Measurements from ENCODE around the gene DNAH1.

The DNAH1 gene

DNA sequence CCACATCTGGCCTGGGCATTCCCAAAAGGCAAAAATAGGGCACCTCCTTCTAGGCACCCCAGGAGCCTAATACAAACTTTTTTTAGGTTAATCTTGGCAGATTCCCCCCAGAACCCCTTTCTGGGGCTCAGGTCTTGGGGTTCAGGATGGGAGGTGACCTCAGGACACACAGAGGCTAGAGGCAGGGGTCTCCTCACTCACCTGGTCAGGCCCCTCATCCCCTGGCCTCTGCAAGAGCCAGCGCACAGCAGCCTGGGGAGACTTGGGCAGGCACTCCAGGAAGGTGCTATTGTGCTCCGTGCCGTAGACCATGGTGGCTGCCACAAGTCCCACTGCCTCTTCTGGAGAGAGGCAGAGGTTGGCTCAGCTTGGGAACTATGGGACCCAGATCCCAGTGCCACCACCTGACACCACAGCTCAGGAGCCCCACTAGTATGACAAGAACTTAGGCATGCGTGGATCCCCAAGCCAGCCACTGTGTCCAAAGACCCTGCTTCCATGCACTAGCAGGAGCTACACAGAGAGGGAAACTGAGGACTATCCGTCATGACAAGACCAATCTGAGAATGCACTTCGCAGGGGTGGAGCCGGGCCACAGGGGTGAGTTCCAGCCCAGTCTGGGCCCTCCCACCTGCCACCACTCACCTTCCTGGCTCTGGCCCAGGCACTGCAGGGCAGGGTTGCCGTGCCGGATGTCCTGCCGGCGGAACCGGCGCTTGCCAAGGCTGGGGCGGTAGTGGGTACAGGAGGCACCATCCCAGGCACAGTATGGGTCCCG is 121.4 kb downstream of the DNAH1 start:
- DNase-seq = peak; percentile 23

DNA sequence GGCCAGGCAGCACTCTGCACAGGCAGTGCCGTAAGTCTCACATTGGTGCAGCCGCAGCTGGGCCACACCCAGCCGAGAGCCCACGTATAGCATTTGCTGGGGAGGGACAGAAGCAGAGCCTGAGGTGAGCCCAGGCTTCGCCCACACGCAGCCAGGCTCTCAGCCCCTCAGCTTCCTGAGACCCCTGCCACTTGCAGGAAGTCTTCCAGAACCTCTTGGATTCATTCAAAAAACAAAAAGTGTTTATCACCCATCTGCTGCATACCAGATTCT is 121.9 kb downstream of the DNAH1 start:
- no peak for DNase-seq

DNA sequence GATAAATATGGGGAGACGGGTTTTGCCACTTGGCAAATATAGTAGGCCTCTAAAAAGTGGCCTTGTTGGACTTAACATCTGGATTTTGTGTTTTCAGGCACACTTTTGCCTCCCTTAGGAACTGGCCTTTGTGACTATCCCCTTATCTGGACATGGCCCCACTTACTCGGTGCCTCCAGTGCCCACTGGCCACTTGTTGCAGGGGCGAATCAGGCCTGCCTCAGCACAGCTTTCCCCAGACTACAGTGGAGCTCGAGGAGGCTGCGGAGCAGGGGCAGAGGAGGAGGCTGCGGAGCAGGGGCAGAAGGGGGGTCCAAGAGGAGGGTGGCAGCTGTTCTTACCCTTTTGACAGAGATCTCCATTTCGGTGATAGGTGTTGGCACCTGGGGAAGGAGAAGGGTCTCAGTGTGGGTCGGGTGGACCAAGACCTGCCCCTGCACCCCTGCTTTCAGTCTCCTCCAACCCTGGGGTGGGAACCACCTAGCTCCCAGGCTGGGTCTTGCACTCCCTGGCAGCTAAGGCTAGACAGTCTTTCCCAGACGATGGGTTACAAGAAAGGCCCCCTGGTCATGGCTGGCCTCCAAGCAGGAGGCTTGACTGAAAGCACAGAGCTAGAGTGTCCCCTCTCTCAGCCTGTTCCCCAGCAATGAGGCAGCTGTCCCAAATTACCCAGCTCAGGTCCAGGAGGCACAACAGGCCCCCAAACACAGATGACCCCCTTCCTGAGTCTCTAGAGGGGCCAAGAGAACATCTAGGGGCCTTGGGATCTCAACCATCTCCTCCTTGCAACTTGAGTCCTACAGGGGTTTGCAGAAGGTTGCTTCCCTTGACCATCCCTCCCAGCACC is 122.7 kb downstream of the DNAH1 start:
- DNase-seq = no peak

DNA sequence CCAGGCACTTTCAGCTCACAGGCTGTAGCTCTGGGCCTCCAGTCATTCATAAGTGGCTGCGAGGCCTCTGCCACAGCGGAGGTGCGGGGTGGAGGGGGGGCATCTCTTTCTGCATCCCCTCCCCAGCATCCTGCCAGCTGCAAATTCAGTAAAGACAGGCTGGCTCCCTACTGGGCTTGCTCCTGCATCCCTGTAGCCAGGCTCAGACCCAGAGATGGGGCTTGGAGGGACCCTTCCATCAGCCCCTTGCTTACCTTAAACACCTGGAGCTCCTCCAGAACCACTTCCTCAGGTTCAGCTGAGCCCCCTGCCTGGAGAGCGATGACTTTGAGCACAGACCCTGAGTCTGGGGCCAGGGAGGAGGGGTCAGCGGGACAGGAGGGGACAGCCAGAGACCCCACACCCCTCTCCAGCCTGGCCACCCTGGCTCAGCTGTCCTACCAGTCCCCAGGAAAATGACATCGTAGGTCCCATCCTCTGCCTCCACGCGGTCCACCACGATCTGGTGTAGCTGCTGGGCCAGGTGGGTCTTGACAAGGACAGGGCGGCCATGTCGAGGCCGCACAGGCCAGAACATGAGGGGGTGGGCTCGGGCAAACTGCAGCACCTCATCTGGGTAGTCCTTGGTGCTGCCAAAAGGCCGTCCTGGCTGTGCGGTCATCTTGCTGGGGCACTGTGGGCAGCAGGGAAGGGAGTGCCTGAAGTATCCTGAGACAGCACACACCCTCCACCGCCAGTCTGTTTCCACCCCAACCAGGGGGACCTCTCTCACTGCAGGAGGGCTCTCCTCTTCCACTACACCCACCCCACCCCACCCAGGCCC is 123.5 kb downstream of the DNAH1 start:
- DNase-seq = no peak

DNA sequence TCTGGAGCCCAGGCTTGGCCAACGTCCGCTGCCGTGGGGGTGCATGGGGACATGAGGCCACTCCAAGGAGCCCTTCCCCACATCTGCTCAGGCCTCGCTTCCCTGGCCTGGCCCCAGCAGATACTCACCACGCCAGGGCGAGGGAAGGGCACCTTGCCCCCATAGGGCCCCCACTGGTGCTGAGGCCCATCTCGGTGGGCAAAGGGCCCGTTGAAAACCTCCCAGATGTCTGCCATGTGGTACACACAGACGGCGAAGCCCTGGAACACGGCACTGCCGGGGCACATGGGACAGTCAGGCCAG is 124.1 kb downstream of the DNAH1 start:
- no peak for DNase-seq

DNA sequence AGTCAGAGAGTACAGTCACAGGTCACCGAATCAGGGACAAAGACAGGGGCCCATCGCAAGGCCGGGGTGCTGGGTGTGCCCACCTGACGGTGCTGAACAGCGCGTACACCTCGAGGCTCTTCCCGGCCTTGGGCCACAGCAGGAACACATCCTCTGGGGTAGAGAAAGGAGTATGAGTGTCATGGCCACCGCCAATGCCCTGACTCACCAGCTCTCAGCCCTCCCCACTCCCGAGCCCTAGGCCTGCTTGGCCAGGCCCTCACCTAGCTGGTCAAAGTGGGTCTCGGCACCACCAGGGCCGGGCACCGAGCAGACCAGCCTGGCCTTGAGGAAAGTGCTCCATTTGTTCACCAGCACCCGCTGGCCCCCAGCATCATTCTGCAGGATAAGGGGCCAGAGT is 124.6 kb downstream of the DNAH1 start:
- DNase-seq = no peak

DNA sequence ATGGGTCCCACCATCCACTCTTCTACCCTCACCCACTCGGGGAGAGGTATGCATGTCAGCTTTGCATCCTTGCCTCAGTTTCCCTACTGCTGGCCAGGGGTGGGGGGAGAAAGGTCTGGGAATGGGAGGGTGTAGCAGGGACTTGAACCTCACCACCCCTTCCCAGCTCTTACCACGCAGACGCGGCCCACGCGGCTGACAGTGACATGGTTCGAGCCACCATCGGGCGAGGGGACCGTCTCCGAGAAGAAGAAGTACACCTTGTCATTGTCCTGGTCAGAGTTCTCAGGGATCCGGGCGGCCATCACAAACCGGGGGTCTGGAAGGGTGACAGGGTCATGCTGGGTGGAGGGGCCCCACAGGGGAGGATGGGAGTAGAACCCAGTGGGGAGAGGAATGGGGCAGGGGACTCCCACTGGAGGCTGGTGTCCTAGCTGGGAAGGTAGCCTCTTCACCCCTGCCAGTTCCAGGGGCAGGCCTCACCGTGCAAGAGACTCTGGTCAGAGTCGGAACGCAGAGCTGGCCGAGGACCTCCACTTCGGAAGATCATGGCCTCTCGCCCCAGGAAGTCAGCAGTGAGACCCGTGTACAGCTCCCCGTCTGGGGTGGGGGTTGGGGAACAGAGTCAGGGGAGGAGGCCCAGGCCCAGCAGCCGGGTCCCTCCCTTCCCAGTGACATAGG is 125.1 kb downstream of the DNAH1 start:
- DNase-seq = no peak

DNA sequence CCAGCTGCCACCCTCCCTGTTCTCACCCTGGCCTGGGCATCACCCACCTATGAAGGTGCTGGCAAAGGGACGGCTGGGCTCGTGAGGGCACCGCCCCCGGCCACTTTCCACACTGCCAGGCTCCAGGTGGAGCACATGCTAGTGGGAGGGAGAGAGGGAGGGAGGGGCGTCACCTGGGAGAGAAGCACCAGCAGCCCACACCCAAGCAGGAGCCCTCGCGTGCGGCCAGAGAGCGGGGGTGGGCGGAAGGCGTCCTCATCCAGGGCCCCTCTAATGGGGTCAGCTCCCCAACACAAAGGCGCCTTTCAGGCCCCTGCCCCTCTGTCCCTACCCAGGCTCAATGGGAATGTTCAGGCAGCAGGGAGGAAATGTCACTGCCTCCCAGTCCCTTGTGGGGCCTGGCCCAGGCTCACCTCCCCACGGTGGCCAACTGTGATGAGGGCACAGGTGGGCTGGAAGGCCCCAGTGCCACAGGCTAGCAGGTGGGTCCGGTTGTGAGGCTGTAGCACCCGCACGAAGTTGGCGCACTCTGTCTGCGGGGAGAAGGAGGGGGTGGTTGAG is 125.7 kb downstream of the DNAH1 start:
- no peak for DNase-seq

DNA sequence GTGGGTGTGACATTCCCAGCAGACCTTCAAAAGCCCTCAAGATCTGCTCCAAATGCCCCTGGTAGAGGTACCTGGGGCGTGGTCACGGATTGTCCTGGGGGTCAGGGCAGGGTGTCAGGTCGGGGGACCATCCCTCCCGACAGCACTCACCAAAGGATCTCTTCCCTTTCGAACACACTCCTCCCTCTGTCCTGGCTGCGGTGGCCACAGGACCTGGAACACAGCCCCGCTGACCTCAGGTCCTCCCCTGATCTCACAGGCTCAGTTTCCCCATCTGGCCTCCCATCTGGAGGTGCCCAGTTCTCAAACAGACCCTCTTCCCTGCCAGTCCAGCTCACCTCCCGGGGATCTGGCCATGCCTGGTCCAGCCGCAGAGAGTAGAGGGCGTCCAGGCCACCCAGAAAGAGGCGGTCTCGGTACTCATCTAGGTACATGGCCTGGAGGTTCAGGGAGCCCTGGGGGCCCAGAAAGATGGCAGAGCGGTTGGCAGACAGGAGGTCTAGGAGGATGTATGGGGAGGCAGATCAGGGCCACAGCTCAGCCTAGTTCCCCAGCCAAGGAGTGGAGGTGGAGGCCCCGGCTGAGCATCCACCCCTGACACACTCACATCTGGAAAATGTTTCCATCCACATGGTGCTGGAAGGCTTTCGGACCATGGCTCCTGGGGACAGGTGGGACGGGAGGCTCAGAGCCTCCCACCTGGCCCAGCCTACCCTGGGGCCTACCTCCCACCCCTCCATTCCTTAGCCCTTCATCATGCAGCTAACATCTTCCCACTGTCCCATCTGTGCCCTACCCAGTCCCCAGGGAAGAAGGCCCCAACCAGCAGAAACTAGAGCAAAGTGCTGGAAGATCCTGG is 126.5 kb downstream of the DNAH1 start:
- no peak for DNase-seq

DNA sequence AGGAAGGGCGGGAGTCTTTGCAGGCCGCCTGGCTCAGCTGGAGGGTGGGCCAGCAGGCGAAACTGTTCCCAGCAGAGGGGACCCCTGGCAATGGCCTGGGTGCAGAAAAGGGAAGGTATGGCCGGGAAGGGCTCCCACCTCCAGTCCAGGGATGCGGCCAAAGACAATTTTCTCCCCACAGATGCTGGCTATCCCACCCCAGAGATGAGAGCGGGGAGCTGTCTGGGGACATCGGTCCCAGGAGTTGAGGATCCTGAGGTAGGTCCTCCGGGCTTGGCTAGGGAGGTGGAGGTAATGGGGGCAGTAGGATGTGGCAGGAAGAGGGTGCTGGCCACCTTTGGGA is 127.1 kb downstream of the DNAH1 start:
- no peak for DNase-seq

DNA sequence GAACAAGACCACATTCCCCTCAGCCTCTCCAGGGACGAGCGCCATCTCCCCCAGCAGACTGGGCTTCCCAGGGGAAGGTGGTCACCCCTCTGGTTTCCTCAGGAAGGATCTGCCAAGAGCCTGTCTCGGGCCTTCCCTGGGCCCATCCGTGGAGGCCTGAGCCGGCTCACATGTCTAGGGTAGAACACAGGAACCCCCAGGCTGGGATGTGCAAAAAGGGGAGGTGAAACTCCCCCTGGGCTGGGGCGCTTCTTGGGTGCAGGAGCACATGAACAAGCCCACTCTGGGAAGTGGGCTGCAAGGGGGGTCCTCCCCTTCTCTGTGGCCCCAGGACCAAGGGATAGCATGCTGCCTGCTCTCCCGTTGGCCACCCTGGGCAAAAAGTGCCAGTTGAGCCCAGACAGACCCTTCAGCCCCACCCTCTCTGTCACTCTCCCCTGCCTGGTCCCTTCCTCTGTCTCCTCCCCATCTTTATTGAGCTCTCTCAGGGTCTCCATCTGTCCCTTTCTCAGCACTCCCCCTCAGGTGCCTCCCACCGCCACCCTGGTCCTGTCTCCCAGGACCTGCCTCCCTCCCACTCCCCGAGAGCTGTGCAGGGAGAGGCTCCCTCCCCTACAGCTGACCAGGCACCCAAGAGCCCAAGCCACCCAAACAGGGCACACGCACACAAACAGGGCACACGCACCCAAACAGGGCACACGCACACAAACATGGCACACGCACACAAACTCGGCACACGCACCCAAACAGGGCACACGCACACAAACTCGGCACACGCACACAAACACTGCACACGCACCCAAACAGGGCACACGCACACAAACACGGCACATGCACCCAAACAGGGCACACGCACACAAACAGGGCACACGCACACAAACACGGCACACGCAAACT is 127.9 kb downstream of the DNAH1 start:
- DNase-seq = no peak

DNA sequence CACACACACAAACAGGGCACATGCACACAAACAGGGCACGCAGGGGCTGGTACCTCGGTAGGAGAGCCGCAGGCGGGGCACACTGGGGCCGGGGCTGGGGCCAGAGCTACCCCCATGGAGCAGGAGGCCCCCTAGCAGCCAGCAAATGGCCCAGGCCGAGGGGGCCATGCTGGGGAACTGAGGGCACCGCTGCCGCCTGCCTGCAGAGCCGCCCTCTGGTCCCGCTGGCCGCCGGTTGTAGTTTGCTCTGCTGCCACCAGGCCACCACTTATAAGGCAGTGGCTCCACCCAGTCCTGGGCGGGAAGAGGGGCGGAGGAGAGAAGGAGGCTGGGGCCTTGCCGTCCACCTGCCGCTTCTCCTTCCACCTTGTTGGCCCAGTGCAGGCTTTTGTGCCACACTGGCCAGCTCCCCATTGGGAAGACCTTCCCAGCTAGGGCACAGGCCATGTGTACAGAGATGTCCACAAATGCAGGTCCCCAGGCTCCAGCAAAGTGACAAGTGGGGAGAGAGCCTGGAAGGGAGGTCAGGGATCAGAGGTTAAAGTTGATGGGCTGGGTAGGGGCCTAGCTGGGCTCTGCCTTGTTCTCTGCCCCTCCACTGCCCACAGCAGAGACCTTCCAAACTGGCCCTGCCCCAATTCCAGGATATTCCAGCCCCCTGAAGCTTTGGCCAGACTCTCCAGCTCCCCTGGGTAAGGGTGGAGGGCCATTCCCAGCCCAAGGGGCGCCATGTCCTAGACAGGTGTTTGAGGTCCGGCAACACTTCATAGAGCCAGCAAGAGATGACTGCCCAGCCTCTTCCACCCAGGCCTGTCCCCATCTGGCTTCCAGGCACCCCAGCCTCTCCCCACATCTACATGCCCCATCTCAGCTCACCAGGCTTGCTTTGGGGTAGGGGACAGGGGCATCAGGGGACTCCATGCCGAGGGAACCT is 129.0 kb downstream of the DNAH1 start, which contains the start of gene SEMA3G:
SEMA3G (minus strand) TSS at position 244 of the 934 bp plus-strand sequence; CDS start at position 168, 76 bp downstream.
- DNase-seq = peak; percentile 45

DNA sequence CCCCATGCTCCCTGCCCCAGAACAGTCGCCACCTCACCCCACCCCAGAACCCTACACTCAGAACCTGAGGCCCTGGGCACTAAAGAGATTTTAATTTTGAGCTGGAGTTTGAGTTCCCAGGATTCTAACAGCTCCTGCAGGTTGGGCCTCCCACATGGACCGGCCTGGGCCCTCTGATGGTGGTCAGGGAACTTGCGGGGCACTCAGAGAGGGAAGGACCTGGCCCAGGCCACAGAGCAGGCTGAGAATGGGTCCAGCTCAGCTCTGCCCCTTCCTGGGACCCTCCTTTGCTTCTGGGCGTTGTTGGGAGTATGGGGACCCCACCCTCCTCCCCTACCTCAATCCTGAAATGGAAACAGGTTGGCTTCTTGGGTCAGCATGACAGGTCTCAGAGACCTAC is 129.9 kb downstream of the DNAH1 start:
- DNase-seq = no peak

DNA sequence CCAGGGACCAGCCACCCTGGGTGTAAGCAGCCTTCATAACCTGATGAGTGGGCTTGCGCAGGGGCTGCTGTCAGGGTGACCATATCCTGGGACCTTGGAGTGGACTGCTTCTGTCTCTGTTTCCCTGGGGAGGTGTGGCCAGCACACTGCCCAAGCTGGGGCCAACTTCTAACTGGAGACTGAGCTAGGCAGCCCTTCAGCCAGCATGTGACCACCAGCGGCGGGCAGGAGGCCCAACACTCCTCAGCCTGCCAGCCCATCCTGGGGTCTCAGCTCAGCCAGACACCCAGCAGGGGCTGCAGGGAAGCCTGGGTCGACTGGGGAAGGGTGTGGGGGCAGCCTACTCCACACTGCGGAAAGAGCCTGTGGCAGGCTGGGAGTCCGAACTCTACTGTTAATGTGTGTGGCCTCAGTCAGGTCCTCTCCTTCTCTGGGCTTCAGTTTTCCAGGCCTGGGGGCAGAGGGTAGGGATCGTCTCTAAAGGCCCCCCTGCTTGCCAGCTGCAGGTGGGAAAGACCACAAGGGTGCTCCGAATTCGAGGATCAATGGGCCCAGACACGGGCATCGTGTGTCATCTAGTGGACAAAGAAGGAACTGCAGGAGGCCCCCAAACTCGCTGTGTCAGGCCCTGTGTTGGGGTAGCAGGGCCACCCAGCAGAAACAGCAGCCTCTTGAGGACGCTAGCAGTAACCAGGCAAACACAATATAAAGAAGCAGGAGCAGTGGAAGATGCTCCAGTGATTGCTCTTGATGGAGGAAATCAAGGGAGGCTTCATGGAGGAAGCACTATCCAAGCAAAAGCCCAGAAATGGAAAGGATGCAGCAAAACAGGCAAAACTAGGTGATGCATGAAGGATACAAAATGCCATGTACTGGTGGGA is 130.8 kb downstream of the DNAH1 start:
- DNase-seq = no peak

DNA sequence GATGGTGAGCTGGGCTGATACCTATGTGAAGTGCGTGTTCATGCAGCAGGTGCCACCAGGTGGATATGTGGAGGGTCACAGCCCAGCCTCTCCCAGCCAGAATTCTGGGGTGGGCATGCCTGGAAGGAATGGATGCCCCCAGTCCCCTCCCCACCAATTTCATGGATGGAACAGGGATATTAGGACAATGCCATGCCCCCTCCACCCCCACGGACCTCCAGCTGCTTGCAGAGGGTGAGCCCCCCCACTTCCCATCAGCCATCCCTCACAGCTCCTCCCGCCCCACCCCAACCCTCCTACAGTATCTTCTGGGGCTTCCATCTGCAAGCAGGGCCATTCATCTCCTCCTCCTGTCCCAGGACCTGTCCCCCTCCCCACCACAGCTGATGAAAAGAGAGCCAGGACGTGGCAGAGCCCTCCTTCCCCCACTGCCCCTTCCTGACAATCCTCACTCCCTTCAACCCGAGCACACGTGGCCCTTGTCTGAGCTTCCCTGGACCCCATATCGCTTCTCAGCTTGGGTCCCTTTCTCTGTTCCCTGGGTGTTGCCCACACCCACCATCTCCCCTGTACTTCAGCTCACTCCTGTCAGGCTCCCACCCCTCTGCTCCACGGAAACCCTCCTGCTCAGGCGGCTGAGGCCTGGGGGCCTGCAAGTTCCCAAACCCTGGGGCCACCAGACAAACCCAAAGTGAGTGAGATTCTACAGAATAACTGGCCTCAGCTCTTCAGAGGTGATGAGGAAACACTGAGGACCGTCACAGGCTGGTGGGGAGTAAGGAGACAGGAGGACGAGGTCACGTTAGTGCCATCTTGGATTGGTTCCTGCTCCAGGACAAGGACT is 131.6 kb downstream of the DNAH1 start:
- no peak for DNase-seq
